HCT116 (cell line): ENCODE data around the gene MAP2K2.

ENCODE experiments used
- ATF3 ChIP-seq: IDR thresholded peaks from 2 replicates; pipeline ENCODE4 v1.6.1; 2012
- CEBPB ChIP-seq: IDR thresholded peaks from 2 replicates; pipeline ENCODE4 v1.6.1; 2012; ENCODE audit warnings: low read depth
- CTCF ChIP-seq, 3 experiments: fragments of 200-600 bp in 1 of 3; sonication (generic) in 1 of 3; IDR thresholded peaks in 2 of 3; conservative IDR thresholded peaks in 1 of 3; 2 replicates each; pipeline ENCODE4 v1.5.1; 2012 to 2017; ENCODE audit warnings: low read depth in 2 of 3, low read length in 2 of 3, antibody characterized with exemption in 1 of 3, borderline replicate concordance in 1 of 3, control low read depth in 1 of 3, mild to moderate bottlenecking in 1 of 3, mixed read lengths in 1 of 3, mixed run types in 1 of 3, moderate library complexity in 1 of 3; ENCODE audit not compliant: insufficient read depth in 1 of 3
- EZH2 ChIP-seq: fragments of 200-600 bp; sonication (generic); IDR thresholded peaks from 2 replicates; pipeline ENCODE4 v1.6.1; 2017; ENCODE audit warnings: antibody characterized with exemption, mixed run types
- EZH2phosphoT487 ChIP-seq: fragments of 200-600 bp; IDR thresholded peaks from 2 replicates; pipeline ENCODE4 v1.6.1; 2018; ENCODE audit warnings: antibody characterized with exemption, borderline replicate concordance
- FOSL1 ChIP-seq: IDR thresholded peaks from 2 replicates; pipeline ENCODE4 v1.6.1; 2012; ENCODE audit warnings: low read depth
- JUND ChIP-seq: IDR thresholded peaks from 2 replicates; pipeline ENCODE4 v1.6.1; 2012
- MAX ChIP-seq: IDR thresholded peaks from 2 replicates; pipeline ENCODE4 v1.6.1; 2012
- POLR2A ChIP-seq: IDR thresholded peaks from 2 replicates; pipeline ENCODE4 v1.7.0; 2011; ENCODE audit warnings: borderline replicate concordance; ENCODE audit not compliant: insufficient read depth, insufficient read length; ENCODE audit errors: extremely low read depth
- SP1 ChIP-seq: IDR thresholded peaks from 2 replicates; pipeline ENCODE4 v1.6.1; 2012; ENCODE audit warnings: low read depth
- TCF7L2 ChIP-seq: IDR thresholded peaks from 2 replicates; pipeline ENCODE4 v1.7.0; 2011; ENCODE audit warnings: borderline replicate concordance, inconsistent platforms; ENCODE audit not compliant: insufficient read depth, insufficient read length; ENCODE audit errors: extremely low read depth
- ZBTB33 ChIP-seq: IDR thresholded peaks from 2 replicates; pipeline ENCODE4 v1.6.1; 2011; ENCODE audit warnings: mild to moderate bottlenecking, low read length, moderate library complexity; ENCODE audit not compliant: insufficient replicate concordance; ENCODE audit errors: extremely low read depth

- TF ChIP-seq ZBTB33, result no peak
- TF ChIP-seq POLR2A, result no peak
- no peak for TF ChIP-seq MAX
- TF ChIP-seq CTCF (IDR thresholded peaks at IDR 0.05 in 2 of 3, conservative IDR thresholded peaks at IDR 0.05 in 1 of 3; ENCODE audit: borderline replicate concordance in 1 of 3, insufficient read depth in 1 of 3, low read depth in 2 of 3, low read length in 2 of 3), result no peak
- no peak for TF ChIP-seq CEBPB
- no peak for TF ChIP-seq JUND
- TF ChIP-seq TCF7L2, result no peak
- TF ChIP-seq EZH2, result no peak
- no peak for TF ChIP-seq SP1
- no peak for TF ChIP-seq EZH2phosphoT487
- TF ChIP-seq FOSL1, result no peak
- TF ChIP-seq ATF3, result no peak
Measured at GRCh38 chr19:4094761-4095487, 29.0 kb downstream of the MAP2K2 start.
